Activated CD4-positive, alpha-beta T cell treated with anti-CD3 and anti-CD28 coated beads, Interleukin-2, amount 50 U/mL, for 1 hour (primary cell): ENCODE data around the gene BMF.
A peak's percentile ranks its signal among the peaks of the same experiment; 100 is the strongest.
"Not testable (repeated sequence)": the region's sequence is repeated elsewhere in the genome, so short reads cannot be mapped to it uniquely, and the experiment has no call there.

ENCODE experiments used
- DNase-seq: peaks from one replicate; pipeline ENCODE4 v3.0.0-alpha.2; 2020

The BMF gene, protein sequence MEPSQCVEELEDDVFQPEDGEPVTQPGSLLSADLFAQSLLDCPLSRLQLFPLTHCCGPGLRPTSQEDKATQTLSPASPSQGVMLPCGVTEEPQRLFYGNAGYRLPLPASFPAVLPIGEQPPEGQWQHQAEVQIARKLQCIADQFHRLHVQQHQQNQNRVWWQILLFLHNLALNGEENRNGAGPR

DNA sequence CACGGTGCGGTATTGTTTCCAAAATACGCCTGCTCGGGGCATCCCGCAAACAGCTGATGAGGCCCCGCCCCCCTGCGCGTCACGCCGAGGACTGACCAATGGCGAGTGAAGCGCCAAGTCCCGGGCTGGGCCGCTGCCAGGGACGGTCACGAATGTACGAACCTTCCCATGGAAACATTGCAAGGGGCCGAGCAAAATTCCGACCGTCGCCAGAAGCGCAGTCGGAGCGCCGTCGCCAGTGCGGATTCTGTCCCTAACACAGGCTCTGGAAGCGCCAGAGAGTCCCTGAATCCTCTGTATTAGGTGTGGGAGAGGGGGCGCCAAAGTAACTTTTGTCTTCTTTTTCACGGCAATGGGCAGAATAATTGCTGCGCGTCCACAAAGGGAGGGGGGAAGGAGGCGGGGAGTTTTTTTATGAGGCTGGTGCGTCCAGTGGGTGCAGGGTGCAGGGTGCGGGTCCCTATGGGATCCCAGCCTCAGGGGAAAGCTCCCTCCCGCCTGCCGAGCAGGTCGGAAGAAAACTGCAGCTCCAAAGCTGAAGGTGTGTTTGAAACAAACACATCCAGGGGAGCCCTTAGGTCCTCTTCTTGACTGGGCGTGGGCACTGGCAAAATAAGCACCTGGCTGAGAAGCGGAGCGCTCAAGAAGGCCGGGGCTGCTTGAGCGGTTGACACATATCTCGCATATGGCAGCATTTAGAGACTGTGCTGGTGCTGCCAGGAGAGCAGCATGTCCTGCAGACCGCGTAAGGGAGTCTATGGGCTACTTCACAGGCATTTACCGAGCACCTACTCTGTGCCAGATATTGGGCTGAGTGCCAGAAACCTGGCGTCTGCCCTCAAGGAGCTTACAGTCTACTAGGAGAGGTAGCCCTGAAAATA lies at the start of gene BMF:
BMF (minus strand) TSS at position 25 of the 881 bp plus-strand sequence. CDS start 2,793 bp downstream, outside the sequence.
- DNase-seq: peak; percentile 98

GRCh38 chr15:40157778-40158447 lies 49.2 kb upstream of the BMF start:
- no peak for DNase-seq

- DNase-seq: no peak
Observed at GRCh38 chr15:40155270-40155910, 46.7 kb upstream of the BMF start.

DNA sequence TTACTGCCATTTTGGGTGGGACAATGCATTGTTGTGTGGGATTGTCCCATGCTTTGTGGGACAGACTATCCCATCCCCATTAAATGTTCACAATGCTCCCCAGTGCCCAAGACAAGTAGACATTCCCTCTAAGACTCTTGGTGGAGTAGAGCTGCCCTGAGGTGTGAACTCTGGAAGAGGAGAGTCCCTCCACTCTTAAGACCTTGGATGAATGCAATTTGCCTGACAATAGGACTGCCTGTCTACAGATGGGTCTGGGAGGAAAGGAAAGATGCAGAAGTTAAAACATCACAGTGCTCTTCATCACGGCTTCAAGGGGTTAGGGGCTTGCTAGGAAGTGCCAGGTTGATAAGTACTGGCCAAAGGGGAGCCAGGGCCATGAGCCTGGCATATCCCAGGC lies 46.1 kb upstream of the BMF start:
- DNase-seq: not testable (repeated sequence)

- no peak for DNase-seq
Observed at GRCh38 chr15:40151991-40152390, 43.3 kb upstream of the BMF start.

- no peak for DNase-seq
Observed at GRCh38 chr15:40151499-40151898, 42.8 kb upstream of the BMF start.

DNA sequence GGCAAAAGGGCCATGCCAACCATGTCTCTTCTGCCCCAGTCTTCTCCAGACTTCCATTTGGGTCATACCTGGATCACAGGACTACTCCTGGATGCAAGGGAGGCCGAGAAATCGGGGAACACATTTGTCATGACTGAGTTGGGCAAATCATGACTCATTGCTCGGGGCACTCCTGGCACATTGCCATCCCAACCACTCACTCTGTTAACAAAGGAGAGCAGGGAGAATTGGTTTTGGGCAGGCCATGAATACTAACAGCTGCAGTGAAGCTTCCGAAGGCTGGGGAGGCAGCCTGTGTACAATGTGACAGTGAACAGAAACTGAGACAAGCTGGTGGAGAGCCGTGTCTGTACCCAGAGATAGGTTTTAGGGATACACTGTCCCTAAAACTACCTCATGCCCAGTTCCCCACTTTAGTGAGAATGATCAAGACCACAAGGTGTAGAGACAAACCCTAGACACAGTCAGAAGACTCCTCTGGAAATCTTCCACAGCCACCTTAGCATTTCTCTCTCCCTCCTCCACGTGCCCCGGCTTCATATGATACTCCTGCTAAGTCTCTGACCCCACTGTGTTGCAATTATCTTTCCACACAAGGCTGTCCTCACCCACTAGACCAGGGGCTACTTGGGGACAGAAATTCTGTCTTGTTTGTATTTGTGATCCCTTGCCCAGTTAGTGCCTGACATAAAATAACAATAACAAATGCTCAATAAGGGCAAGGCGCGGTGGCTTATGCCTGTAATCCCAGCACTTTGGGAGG lies 41.7 kb upstream of the BMF start:
- DNase-seq: no peak

DNA sequence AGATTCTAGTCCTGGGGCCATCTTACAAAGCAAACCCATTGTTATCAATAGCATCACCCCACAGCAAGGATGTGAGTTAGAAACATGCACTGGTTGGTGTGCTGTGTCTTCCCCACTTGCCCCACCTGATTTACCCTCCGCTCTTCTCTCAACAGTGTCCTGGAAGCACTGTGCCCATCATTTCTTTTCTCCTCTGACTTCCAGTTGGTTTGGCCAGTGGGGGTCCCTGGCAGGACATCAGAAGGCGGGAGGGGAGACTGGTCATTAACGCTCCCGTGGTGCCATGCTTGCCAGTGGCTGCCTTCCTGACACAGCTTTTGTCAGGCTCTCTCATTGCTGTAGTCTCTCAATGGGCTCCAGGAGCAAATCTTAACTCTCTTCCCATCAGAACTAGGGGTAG lies 40.7 kb upstream of the BMF start:
- no peak for DNase-seq

DNA sequence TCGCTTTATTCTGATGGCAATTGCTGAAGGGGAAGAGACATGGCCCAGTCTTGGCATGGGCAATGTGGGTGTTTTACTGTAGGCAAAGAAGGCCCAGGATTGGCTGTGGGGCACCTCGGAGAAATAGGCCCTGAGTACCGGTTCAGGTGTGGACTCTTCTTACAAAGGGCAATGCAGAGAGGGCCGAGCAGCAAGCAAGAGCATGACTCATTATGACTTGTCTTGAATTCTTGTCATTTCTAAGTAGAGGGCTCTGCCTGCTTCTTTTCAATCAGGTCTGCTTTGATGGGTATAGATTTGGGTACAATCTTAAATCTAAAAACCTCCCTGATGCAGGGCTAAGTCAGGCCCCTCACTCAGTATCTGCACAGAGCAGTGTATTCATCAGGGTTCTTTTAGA lies 37.4 kb upstream of the BMF start:
- DNase-seq: no peak

DNA sequence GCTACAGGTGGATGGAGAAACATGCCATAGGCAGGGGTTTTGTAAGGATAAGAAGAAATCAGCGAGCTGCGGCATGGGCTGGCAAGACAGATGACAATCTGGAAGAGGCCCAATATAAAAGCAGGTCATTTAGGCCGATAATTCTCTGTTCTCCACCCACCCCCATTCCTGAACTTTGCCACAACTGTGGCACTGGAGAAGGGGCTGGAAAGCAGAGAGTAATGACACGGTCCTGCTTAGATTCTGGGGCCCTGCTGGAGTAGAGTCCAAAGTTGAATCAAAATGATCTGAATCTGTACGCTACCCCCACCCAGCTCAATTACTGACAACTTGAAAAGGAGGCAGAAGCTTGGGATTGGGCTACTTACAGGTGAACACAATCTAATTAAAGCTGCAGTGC lies 33.7 kb upstream of the BMF start:
- DNase-seq: no peak

GRCh38 chr15:40138201-40138570 lies 29.5 kb upstream of the BMF start:
- DNase-seq: not testable (repeated sequence)

- no peak for DNase-seq
Observed at GRCh38 chr15:40137303-40138200, 28.9 kb upstream of the BMF start.

DNA sequence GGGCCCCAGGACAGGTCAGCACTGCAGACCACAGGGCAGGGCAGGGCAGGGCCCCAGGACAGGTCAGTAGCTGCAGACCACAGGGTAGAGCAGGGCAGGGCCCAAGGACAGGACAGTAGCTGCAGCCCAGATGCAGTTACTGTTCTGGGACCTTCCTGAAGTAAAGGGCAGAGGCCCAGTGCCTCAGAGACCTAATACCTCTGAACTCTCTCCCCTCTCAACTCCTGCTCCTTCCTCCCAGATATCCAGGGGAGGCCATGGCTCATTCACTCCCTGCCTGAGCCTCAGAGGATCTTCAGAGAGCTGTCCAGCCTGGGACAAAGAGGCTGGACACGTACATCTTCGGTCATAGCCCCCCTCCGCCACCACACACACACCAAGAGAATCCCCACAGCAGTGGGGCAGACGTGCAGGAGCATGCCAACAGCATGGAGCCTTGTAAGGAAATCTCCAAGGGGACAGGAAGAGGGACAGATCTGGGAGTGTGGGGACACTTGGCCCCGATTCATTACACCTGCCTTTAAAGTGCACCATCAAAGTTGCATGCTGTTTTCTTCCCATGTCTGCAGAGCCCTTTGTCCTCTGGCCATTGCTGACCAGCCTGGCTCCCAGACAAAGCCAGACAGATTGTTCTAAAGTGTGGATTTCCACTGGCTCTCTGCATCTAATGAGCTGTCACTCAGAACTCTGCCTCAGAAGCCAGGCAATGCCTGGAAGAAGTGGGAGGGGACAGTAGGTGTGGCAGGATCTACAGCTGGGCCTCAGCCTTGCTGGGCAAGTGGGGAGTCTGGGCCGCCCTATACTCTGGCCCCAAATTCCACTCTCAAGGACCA lies 28.0 kb upstream of the BMF start:
- DNase-seq: no peak

- not testable (repeated sequence) for DNase-seq
Observed at GRCh38 chr15:40135846-40136450, 27.3 kb upstream of the BMF start.

DNA sequence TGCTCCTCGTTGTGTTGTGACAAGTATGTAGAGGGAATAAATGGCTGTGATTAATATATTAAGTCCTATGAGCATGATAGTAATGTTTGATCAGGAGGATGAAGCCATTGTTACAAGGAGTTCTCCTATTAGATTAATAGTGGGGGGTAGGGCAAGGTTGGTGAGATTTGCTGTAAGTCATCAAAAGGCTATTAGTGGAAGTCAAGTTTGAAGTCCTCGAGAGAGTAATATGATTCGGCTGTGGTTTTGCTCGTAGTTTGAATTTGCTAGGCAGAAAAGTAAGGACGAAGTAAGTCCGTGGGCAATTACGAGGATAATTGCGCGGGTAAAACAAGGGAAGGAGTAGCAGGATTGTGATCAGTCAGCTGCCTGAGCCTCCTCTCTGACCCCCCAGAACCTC lies 26.2 kb upstream of the BMF start:
- DNase-seq: no peak

DNA sequence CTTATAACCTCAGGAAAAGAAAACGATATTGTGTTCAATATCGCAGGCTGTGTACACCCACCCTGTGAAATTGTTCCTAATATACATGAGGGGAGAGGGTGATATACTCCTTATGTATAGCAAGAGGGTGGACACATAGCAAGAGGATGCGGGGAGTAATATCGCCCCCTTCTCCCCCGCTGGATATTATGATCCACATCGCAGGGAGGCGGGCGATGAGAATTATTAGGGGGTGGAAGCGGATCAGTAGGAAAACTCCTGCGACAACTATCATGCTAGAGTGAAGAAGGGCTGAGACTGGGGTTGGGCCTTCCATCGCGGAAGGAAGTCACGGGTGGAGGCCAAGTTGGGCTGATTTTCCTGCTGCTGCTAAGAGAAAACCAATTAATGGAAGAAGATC lies 24.9 kb upstream of the BMF start:
- no peak for DNase-seq

DNA sequence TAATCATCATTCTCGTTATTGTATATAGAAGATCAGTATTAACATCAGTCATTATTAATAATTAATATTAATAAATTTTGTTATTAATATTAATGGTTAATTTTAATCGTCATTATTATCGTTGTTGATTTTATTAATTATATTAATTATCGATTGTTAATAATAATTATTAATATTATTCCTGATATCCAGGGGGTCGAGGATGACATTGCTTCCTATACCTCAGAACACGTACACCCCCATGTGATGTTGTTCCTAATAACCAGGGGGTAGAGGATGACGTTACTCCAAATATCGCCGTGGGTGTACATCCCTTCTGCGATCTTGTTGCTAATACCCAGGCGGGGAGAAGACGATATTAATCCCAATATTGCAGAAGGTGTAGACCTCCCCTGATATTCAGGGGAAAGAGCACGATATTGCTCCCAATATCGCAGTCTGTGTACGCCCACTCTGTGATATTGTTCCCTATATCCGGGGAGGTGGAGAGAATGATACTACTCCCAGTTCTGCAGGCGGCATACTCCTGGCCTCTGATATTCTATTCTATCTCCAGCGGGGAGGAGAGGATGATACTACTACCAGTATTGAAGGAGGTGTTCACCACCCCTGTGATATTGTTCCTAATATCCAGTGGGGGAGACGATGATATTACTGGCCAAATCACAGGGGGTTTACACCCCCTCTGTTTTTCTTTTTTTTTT lies 22.3 kb upstream of the BMF start:
- no peak for DNase-seq

DNA sequence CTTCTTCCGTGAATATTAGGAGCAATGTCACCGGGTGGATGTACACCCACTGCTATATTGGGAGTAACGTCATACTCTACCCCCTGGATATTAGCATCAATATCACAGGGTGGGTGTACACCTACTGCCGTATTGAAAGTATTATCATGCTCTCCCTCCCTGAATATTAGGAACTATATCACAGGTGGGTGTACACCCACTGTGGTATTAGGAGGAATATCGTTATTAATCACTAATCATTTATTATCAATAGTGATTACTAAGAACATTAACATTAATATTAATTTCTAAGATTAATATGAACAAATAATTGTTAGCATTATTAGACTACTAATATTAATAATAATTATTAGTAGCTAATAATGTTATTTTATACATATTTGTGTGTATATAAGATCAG lies 21.4 kb upstream of the BMF start:
- no peak for DNase-seq
